ENCODE measurements around the gene ANXA2.

DNA sequence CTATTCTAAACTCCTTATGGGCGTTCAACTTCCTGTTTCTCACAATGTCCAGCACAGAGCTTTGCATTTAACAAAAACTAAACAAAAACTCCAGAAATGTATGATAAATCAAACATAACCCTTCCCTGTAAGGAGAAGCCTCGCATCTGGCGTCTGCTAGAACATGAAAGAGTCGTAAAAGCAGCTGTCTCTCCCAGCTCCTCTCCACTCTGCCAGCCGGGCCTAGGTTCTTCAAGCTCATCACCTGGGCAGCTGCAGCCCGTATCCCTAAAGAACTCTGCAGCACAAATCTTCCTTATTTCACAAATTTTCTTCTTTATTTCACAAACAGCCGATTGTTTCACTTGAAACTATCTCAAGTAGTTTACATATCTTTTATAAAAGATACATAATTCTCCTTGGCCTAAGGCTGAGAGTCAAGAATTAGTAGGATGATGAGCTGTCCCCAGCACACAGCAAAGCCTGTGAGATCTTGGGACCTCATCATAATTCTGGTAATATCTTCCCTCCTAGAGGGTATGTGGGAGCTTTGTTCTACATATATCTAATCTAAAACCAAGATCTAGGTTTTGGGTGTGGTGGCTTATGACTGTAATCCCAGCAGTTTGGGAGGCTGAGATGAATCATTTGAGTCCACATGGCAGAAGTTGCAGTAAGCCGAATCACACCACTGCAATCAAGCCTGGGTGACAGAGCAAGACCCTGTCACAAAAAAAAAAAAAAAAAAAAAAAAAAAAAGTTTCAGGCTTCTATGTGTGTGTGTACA, 35.3 kb downstream of the ANXA2 start:
- TF ChIP-seq, protein P1, sequence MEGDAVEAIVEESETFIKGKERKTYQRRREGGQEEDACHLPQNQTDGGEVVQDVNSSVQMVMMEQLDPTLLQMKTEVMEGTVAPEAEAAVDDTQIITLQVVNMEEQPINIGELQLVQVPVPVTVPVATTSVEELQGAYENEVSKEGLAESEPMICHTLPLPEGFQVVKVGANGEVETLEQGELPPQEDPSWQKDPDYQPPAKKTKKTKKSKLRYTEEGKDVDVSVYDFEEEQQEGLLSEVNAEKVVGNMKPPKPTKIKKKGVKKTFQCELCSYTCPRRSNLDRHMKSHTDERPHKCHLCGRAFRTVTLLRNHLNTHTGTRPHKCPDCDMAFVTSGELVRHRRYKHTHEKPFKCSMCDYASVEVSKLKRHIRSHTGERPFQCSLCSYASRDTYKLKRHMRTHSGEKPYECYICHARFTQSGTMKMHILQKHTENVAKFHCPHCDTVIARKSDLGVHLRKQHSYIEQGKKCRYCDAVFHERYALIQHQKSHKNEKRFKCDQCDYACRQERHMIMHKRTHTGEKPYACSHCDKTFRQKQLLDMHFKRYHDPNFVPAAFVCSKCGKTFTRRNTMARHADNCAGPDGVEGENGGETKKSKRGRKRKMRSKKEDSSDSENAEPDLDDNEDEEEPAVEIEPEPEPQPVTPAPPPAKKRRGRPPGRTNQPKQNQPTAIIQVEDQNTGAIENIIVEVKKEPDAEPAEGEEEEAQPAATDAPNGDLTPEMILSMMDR (optimal IDR thresholded peaks at IDR 0.05 in 1 of 3, IDR thresholded peaks at IDR 0.05 in 1 of 3, conservative IDR thresholded peaks at IDR 0.05 in 1 of 3; ENCODE audit: extremely low read depth in 1 of 3, insufficient read depth in 2 of 3, low read length in 3 of 3) = no peak
- no peak for TF ChIP-seq EZH2 (IDR thresholded peaks at IDR 0.05; ENCODE audit: low read length)
